ENCODE measurements around the gene ZBTB7C. TPM values are rescaled to one million over a fixed set of nuclear protein-coding genes. Genes with fewer than 3 reads are reported as not detected.

The ZBTB7C gene
- total and polyA plus RNA-seq, 9 of the 15 experiments (the other 6 are each of a cell fraction or from before 2014, with no cell fraction given): not detected

DNA sequence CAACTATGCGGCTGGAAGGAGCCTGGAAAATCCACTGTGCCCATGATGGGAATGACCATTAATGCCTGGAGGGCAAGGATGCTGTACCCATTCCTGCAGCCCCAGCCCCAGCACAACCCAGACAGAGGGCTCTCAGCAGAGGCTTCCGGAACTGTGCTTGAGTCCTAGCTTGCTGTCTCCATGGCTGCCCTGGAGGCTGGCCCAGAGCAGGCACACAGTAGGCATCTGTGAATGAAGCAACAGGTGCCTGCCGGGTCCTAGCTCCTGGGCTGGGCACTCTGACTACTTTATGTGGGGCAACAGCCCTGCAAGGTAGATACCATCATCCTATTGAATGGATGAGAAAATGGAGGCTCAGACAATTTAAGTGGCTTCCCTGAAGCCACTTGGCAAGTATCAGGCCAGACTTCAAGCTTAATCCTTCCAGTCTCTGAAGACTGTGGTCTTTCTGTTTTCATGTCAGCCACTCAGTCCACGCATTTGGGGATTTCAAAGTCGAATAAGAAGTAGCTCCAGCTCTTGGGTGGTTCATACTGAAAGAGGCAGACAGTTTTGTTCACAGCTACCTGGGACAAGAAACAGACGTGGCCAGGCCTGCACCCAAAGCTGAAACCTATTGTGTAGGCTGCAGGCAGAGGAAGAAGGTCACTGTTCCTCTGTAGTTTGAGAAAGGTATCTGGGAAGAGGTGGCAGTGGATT, 237.5 kb downstream of the ZBTB7C start:
- TF ChIP-seq MEIS2 (IDR thresholded peaks at IDR 0.05; ENCODE audit: partially characterized antibody) (no peak), POLR2G (IDR thresholded peaks at IDR 0.05; ENCODE audit: low read depth, low read length) (no peak), PHF8 (IDR thresholded peaks at IDR 0.05; ENCODE audit: borderline replicate concordance, low read length) (no peak), ZNF696 (CRISPR knock-in tag; conservative IDR thresholded peaks at IDR 0.05) (no peak)
- intact Hi-C loops (cut with micrococcal nuclease): no loop called here
- in situ Hi-C loops (cut with MboI): no loop called here
- DNase-seq (ENCODE audit: extremely low read depth in 1 of 4, low spot score in 3 of 4): no peak
- CTCF ChIA-PET (ENCODE audit: low intra/inter-chr PET ratio): no interaction called here
- Histone ChIP-seq H3K79me2 (ENCODE audit: control insufficient read depth, insufficient read depth, low read length) (no peaks in the 10 kb centered on the region), H2AFZ (ENCODE audit: low read depth, low read length) (no peak overlapping the region), H3K9ac (ENCODE audit: insufficient read depth in 1 of 2, low read depth in 2 of 2, low read length in 2 of 2) (no peak overlapping the region), H3K4me2 (ENCODE audit: insufficient read depth, low read length) (no peak overlapping the region), H3K4me3 (no peak overlapping the region), H3K36me3 (ENCODE audit: control insufficient read depth, insufficient read depth, low read length) (no peaks in the 10 kb centered on the region), H3K9me3 (replicated peaks; ENCODE audit: control insufficient read depth, insufficient read depth, low read depth, low read length) (no peaks in the 10 kb centered on the region), H3K27me3 (ENCODE audit: control insufficient read depth in 2 of 2, insufficient read depth in 2 of 2, low read length in 2 of 2) (peaks cover 0 to 22% of the 10 kb centered on the region in 2 experiments; a peak in 2 of 5 replicates), H3K27ac (ENCODE audit: extremely low read depth, low read depth, low read length) (no peak overlapping the region), H3K4me1 (replicated peaks in 1 of 2; ENCODE audit: control insufficient read depth in 2 of 2, insufficient read depth in 2 of 2, low read length in 2 of 2) (no peaks in the 10 kb centered on the region), H3K9me1 (ENCODE audit: control insufficient read depth, insufficient read depth, low read length) (no peaks in the 10 kb centered on the region), H4K20me1 (replicated peaks; ENCODE audit: control insufficient read depth, insufficient read depth, low read length) (0 out of 2 replicates have a peak, but pooled peaks cover 5% of the 10 kb centered on the region)
- POLR2A ChIA-PET: interaction anchor here (0.6 to 1.6 kb wide), 2 partner anchors 10 to 1444 kb away, joined by 3 to 6 read pairs; no protein-coding TSS in a partner anchor
- ATAC-seq: no peak
- BruUV-seq (replicated peaks): no TSS peak
- FAIRE-seq: no peak
- 0% methylated on average over 5 of the region's 6 CpGs for WGBS (ENCODE audit: insufficient coverage, low coverage, missing lambda C conversion rate)

DNA sequence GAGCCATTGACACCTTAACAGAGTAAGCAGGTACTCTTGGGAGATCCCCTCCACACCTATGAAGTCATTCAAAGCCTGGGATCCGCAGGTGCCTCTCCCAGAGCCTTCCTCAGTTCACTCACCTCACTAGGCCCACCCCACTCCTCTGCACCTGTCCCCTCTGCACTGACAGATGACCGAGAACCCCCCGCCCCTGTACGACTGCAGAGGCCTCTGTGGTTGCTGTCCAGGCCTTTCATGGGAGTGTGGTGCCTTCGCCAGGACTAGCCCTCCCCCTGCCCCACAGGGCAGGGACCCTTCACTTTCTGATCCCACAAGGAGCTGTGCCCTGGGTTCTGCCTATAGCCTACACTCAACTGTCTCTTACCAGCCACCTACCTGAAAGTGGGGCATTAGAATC, 238.5 kb downstream of the ZBTB7C start:
- no peak overlapping the region for H3K9ac ChIP-seq (ENCODE audit: insufficient read depth in 1 of 2, low read depth in 2 of 2, low read length in 2 of 2)
- TF ChIP-seq, protein P1, sequence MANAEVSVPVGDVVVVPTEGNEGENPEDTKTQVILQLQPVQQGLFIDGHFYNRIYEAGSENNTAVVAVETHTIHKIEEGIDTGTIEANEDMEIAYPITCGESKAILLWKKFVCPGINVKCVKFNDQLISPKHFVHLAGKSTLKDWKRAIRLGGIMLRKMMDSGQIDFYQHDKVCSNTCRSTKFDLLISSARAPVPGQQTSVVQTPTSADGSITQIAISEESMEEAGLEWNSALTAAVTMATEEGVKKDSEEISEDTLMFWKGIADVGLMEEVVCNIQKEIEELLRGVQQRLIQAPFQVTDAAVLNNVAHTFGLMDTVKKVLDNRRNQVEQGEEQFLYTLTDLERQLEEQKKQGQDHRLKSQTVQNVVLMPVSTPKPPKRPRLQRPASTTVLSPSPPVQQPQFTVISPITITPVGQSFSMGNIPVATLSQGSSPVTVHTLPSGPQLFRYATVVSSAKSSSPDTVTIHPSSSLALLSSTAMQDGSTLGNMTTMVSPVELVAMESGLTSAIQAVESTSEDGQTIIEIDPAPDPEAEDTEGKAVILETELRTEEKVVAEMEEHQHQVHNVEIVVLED (CRISPR knock-in tag; IDR thresholded peaks at IDR 0.05): no peak
- TF ChIP-seq ZFP1 (CRISPR knock-in tag; IDR thresholded peaks at IDR 0.05) (no peak), MYBL2 (IDR thresholded peaks at IDR 0.05; ENCODE audit: low read depth) (no peak), MYBL2 (CRISPR knock-in tag; IDR thresholded peaks at IDR 0.05; ENCODE audit: borderline replicate concordance) (no peak)
- TF ChIP-seq, protein P2, sequence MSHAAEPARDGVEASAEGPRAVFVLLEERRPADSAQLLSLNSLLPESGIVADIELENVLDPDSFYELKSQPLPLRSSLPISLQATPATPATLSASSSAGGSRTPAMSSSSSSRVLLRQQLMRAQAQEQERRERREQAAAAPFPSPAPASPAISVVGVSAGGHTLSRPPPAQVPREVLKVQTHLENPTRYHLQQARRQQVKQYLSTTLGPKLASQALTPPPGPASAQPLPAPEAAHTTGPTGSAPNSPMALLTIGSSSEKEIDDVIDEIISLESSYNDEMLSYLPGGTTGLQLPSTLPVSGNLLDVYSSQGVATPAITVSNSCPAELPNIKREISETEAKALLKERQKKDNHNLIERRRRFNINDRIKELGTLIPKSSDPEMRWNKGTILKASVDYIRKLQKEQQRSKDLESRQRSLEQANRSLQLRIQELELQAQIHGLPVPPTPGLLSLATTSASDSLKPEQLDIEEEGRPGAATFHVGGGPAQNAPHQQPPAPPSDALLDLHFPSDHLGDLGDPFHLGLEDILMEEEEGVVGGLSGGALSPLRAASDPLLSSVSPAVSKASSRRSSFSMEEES (CRISPR knock-in tag; IDR thresholded peaks at IDR 0.05): no peak
- TF ChIP-seq, protein P3, sequence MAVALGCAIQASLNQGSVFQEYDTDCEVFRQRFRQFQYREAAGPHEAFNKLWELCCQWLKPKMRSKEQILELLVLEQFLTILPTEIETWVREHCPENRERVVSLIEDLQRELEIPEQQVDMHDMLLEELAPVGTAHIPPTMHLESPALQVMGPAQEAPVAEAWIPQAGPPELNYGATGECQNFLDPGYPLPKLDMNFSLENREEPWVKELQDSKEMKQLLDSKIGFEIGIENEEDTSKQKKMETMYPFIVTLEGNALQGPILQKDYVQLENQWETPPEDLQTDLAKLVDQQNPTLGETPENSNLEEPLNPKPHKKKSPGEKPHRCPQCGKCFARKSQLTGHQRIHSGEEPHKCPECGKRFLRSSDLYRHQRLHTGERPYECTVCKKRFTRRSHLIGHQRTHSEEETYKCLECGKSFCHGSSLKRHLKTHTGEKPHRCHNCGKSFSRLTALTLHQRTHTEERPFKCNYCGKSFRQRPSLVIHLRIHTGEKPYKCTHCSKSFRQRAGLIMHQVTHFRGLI (CRISPR knock-in tag; IDR thresholded peaks at IDR 0.05): no peak

More for the DNA sequence above, 238.5 kb downstream of the ZBTB7C start:
- ATAC-seq (no peak), DNase-seq (ENCODE audit: extremely low read depth in 1 of 4, low spot score in 3 of 4) (no peak), FAIRE-seq (no peak)
- Histone ChIP-seq H3K4me3 (no peak overlapping the region), H3K4me1 (replicated peaks in 1 of 2; ENCODE audit: control insufficient read depth in 2 of 2, insufficient read depth in 2 of 2, low read length in 2 of 2) (no peaks in the 10 kb centered on the region), H2AFZ (ENCODE audit: low read depth, low read length) (no peak overlapping the region), H3K27ac (ENCODE audit: extremely low read depth, low read depth, low read length) (no peak overlapping the region), H3K4me2 (ENCODE audit: insufficient read depth, low read length) (no peak overlapping the region), H3K36me3 (ENCODE audit: control insufficient read depth, insufficient read depth, low read length) (no peaks in the 10 kb centered on the region), H4K20me1 (replicated peaks; ENCODE audit: control insufficient read depth, insufficient read depth, low read length) (0 out of 2 replicates have a peak, but pooled peaks cover 4% of the 10 kb centered on the region), H3K79me2 (ENCODE audit: control insufficient read depth, insufficient read depth, low read length) (no peaks in the 10 kb centered on the region), H3K9me1 (ENCODE audit: control insufficient read depth, insufficient read depth, low read length) (no peaks in the 10 kb centered on the region), H3K27me3 (ENCODE audit: control insufficient read depth in 2 of 2, insufficient read depth in 2 of 2, low read length in 2 of 2) (peaks cover 0 to 25% of the 10 kb centered on the region in 2 experiments; a peak in 2 of 5 replicates), H3K9me3 (replicated peaks; ENCODE audit: control insufficient read depth, insufficient read depth, low read depth, low read length) (no peaks in the 10 kb centered on the region)
- 0% methylated on average over 4 of the region's 5 CpGs for WGBS (ENCODE audit: insufficient coverage, low coverage, missing lambda C conversion rate)
- BruUV-seq (replicated peaks): no TSS peak
- ChIA-PET CTCF (ENCODE audit: low intra/inter-chr PET ratio) (no interaction called here), POLR2A (no interaction called here)
- intact Hi-C loops (cut with micrococcal nuclease) (no loop called here), in situ Hi-C loops (cut with MboI) (no loop called here)

All from K562 (cell line).